Measurements from ENCODE around the gene PRDX3.
A peak's percentile ranks its signal among the peaks of the same experiment; 100 is the strongest.
"Not testable (repeated sequence)": the region's sequence is repeated elsewhere in the genome, so short reads cannot be mapped to it uniquely, and the experiment has no call there.

Gene PRDX3

DNA sequence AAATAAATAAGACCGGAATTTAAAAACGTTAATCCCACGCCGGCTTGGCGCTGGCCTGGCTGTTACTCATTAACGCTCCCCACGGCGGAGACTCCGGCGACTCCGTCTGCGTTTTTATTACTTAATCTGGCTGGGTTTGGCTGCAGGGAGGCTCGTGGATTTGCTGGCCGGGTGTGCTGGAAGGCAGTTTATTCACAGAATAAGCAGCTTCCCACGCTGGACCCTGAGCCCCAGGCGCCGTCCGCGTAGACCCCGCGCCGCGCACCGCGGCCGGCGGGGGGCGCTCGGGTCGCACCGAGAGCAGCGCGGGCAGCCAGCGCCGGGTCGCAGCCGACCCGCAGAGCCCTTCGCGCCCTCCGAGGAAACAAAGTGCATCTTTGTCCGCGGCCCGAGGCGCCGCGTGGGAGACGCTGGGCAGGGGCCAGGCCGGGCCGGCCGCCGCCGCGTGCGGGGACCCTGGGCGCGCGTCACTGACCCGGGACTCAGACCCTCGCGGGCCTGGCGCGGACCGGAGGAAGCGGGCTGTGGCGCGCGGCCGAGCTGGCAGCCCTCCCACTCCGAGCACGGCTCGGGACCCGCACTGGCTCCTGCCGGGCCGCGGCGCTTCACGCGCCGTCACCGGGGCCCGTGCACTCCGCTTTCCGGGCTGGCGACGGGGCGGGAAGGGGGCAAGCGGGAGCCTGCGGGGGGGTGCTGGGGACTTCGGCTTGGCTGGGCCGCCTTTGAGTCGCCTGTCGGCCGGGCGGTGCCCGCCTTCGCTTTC lies 28.2 kb upstream of the PRDX3 start:
- peak; percentile 55 for DNase-seq (ENCODE audit: low spot score)

DNA sequence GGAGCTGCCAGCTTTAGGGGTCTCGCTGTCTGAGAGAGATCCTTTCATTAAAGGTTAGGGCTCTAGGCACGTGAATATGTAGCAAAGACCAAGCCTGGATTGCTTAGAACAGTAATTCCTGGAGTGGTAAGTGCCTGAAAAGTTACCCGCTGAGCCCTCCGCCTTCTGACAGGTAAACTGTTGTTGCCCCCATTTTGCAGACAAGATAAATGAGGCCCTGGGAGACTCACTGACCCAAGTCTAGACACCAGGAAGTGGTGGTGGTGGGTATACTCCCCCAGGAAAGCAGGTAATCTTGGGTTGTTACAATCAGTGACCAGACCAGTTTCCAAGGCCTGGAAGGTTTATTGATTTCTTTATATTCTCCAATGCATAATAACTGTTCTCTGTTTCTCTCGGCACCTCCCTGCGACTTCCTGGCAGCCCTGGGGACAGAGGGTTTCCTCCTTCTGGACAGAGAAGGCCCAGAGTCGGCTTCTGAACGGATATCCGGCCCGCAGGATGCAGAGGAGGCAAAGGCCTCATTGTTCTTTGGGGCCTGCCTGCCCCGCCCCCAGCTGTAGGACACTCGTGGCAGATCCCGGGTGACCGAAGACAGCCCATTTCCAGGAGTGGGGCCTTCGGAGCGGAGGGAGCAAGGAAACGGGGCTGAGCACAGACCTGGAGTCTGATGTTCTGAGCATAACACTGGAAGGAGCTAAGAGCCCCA lies 27.4 kb upstream of the PRDX3 start:
- peak; percentile 53 for DNase-seq (ENCODE audit: low spot score)

DNA sequence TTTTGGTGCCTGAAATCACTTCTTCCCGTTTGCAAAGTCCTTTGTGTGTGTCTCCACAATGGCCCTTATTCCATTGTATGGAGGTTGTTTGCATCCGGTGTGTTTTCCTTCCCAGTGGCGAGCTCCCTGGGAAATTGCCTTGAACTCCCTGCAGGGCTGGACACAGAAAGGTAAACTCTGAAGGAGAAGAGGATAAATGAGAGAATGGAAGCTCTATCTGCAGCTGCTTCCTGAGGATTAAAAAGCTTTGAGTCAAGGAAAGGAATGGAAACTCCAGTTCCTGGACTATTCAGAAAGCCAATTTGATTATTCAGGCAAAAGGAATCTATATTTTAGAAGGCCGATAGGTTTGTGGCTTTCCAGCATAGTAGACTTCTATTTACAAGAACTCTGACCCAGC lies 24.4 kb upstream of the PRDX3 start:
- no peak for DNase-seq (ENCODE audit: low spot score)

DNA sequence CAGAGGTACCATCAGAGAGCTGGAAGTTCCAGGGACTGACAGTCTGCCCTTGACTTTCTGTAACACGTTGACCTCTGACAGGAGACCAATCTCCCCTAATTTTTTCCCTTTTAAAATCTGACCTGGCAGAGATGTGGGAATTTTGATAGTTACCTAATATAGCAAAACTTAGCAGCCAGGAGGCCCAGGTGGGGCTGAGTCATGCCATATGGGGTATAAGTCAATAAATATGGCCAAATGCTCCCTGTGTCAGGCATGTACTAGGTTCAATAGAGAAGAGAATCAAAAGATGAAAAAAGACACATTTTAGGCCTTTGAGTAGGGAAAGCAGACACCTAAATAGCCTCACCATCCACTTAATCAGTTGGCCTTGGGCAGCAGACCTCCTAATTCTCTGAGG lies 22.6 kb upstream of the PRDX3 start:
- no peak for DNase-seq (ENCODE audit: low spot score)

DNA sequence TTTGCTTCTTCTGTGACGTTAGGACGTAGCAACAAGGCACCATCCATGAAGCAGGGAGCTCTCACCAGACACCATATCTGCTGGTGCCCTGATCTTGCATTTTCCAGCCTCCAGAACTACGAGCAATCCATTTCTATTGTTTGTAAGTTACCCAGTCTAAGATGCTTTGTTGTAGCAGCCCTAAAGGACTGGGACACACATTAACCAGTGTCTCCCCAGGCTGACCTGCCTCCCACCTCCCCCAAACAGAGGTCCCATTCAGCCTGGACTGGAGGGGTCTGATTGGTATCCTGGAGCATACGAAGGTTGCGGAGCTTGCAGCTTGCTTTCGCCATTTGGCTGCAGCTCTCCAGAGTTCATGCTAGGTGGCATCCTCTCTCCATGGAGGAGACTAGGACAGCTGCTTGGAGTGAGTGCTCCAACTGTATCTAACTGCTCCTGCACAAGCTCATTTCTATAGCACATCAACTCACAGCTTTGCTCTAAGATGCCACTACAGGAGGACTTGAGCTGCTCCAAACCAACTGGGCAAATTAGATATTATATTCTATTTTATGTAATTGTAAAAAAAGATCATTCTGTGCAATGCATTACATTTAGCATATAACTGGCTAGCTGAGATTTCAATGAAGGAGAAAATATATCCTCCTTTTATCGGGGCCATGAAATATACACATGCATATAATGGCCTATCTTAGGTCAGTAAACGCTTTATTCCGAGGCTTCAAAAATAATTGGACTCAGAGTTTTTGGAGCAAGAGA lies 20.8 kb upstream of the PRDX3 start:
- peak; percentile 43 for DNase-seq (ENCODE audit: low spot score)

DNA sequence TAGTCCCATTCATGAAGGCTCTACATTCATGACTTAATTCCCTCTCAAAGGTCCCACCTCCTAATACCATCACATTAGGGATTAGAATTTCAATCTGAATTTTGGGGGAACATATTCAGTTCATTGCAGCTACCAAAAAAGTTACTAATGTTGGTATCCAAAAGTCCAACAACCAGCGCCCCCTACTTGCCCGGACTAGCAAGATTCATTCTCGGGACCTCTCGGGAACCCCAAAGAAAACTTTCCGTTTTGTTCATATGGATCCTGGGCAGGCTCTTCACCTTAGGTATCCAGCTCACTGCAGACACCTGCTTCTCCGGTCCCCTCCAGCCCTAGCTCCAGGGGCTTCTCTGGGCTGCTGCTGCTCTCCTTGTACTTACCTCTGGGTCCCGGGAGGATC lies 19.8 kb upstream of the PRDX3 start:
- DNase-seq (ENCODE audit: low spot score) = no peak

DNA sequence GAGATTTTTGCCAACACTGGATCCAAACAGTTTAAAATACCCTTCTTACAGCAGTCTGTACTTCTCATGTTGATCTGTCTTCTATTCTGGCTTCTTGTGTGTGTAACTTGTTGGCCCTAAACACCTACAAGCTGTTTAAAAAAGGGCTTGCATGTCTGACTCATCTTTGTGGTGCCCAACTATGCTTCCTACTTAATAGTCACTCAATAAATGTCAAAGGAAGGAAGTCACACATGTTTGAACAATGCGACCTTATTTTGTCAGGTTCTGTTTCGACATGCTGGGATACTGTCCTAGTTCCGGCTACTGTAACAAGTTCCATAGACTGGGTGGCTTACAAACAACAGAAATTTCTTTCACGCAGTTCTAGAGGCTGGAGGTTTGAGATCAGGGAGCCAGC lies 19.3 kb upstream of the PRDX3 start:
- no peak for DNase-seq (ENCODE audit: low spot score)

DNA sequence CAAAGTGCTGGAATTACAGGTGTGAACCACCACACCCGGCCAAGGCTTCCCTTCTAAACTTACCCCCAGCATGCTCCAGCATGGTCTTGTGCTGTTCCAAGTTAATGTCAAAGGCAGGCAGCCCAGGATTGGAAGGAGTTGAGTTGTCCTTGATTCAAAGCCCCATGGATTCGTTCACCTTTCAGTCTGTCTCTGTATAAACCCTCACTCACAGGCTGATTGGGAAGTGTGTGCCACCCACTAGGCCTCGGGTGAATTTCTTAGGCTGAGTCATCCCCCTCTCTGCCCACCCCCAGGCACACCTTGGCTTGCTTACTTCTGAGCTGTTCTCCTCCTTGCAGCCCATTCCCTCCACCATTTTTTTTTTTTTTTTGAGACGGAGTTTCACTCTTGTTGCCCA lies 13.3 kb upstream of the PRDX3 start:
- no peak for DNase-seq (ENCODE audit: low spot score)

DNA sequence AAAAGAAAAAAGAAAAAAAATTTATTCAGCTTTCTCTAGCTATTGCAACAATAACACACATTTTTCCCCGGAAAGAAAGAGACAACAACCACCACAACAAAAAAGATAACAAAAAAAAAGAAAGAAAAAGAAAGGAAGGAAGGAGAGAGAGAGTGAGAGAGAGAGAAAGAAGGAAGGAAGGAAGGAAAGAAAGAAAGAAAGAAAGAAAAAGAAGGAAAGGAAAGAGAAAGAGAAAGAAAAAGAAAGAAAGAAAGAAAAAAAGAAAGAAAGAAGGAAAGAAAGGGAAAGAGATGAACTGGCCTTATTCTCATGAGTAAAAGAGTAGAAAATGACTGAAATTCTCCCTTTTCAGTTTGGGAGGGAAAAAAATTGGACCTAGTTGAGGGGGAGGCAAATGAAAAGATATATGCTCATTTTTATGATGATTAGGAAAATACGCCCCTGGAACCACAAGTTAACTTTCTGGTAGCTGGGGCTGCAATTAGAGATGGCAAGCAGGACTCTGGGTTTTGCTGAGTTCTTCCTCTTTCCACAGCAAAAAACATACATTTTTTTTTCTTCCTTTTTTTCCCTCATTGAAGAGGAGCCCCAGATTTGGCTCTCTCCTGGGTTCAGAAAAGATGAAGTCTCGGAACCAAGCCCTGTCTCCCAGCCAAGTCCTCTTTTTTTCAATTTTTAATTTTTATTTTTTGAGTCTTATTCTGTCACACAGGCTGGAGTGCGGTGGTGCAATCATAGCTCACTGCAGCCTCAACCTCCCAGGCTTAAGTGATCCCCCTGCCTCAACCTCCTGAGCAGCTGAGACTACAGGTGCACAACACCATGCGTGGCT lies 12.6 kb upstream of the PRDX3 start:
- no peak for DNase-seq (ENCODE audit: low spot score)

DNA sequence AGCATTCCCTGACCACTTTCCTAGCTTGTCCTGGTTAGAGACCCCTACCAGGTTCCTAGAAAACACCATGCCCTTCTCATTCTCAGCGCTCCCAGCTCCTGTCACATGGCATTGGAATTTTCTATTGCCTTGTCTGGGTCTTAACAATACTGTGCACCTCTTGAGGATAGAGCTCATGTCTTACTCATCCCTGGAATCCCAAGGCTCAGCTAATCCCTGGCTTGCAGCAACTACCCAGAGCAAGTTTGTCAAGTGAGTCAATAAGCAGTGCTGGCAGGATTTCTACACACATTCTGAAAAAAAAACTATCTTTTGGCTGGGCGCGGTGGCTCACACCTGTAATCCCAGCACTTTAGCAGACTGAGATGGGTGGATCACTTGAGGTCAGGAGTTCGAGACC lies 11.7 kb upstream of the PRDX3 start:
- DNase-seq (ENCODE audit: low spot score) = no peak

DNA sequence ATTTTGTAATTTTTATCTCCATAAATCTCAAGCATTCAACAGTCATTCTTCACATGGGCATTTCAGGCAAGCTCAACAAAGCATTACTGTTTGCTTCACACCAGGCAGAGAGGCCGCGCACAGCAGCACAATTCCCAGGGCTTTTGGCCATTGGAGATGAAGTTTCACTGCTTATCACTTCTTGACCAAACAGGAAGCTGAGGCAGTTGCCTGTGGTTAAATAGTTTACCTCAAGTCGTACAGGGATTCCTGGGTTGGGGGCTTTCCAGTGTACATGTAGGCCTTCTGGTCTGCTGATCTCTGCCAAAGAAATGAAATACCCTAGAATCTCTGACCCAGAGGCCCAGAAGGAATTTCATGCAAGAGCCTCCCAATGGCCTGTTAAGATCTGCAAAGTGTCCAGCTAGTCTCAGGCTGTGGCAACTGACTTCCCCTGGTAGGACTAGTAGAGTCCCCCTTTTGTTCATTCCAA lies 11.2 kb upstream of the PRDX3 start:
- no peak for DNase-seq (ENCODE audit: low spot score)

DNA sequence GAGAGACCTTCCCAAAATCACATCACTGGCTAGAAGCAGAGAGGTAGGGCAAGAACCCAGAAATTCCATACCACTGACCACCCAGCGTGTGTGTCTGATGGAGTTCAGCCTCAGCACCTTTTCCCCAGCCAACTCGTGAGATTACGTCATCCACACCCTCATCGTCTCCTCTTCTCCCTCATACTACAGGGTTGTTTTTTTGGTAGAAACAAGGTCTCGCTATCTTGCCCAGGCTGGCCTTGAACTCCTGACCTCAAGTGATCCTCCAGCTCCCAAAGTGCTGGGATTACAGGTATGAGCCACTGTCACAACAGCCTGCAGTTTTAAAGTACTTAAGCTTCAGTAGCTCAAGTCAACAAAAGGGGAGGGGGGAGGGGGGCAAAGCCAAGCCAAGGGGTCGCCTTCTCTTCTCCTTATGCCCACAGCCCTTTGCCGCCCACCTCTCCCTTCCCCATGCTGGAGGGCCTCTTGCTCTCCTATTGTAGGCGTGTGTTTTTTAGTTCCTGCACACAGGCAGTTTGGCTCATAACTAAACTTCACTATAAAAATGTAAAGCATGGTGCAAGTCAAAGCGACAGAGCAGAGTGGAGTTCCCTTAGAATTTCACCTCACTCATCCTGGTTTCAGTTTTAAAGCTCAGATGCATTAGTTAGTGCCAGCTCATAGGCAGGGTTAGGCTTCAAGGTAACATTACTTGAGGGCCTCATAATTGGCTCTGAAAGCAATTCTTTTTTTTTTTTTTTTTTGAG lies 5.2 kb upstream of the PRDX3 start:
- DNase-seq (ENCODE audit: low spot score) = no peak

DNA sequence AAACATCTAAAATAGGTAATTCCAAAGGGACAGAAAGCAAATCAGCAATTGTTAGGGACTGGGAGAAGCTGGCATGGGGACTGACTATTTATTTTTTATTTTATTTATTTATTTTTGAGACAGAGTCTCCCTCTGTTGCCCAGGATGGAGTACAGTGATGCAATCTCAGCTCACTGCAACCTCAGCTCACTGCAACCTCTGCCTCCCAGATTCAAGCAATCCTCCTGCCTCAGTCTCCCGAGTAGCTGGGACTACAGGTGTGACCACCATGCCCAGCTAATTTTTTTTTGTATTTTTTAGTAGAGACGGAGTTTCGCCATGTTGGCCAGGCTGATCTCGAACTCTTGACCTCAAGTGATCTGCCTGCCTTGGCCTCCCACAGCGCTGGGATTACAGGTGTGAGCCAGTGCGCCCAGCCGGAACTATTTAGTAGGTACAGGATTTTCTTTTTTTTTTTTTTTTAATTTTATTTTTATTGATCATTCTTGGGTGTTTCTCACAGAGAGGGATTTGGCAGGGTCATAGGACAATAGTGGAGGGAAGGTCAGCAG lies 2.3 kb upstream of the PRDX3 start:
- DNase-seq (ENCODE audit: low spot score) = not testable (repeated sequence)

DNA sequence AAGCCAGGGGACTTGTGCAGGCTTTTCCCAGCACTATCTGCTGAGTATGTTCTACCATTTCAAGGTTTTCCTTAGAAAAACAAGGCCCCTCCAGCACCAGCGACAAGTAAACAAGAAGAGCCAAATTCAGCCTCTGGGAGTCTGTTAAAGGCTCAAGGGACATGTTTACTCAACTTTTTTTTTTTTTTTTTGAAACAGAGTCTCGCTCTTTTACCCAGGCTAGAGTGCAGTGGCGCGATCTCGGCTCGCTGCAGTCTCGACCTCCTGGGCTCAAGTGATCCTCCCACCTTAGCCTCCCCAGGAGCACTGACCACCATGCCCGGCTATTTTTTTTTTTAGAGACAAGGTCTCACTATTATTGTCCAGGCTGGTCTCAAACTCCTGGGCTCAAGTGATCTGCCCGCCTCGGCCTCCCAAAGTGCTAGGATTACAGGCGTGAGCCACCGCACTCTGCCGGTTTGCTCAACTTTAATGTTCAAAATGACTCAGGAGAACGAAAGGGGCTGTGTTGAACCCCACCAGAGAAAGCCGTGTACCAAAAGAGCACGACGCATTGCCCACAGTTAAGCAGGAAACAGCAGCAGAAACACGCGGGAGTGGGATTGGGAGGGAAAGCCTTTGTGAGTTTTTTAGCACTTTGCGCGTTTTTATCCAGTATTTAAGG lies 772 bp downstream of the PRDX3 start:
- no peak for DNase-seq (ENCODE audit: low spot score)

DNA sequence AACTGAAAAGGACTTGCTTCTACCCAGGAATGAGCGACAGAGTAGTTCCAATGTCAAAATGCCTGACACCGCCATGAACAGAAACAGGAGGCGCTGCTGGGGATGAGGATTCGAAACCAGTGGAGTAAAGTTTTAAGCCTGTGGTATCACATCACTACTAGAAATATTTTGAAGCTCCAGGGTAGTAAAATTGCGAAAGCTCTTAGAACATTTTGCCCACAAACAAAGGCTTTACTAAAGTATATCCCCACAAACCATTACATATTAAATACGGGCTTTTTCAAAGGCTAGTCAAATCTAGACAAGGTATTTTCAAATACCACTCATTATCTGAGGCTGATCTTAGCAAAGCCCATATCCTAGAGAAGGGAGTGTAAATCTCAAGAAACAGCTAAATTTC lies 2.4 kb downstream of the PRDX3 start:
- DNase-seq (ENCODE audit: low spot score) = no peak

DNA sequence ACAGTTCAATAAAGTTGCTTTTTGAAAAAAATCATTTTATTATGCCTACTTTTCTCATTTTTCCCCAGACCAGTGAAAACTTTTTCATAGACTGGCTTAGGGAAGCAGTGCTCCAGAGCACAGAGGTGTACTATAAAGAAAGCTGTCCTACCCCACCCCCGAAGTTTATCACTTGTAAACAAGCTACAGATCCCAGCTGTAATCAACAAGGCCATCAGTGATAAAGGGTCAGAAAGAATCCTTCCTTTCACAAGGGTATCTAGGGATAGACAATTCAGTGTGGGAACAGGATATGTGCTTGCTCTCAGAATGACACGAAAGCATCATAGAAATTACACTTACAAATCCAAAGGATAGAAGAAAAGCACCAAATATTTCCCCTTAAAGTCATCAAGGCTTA lies 4.5 kb downstream of the PRDX3 start:
- DNase-seq (ENCODE audit: low spot score) = no peak

DNA sequence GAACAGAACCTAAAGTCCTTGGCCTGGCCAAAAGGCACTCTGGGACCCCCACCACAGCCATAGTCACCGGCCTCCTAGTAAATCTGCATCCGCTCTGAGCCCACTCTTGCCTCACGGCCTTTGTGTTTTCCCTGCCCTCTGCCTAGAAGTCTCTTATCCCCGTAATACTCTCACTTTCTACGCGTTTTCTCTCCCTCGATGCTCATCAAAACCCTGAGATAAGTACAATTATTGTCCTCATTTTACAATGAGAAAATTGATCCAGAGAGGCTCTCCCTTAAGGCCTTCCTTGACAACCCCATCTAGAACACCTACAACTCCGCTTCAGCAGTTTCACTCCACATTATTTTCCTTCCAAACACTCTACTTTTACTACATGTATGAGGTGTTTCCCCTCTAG lies 11.6 kb downstream of the PRDX3 start:
- DNase-seq (ENCODE audit: low spot score) = no peak

DNA sequence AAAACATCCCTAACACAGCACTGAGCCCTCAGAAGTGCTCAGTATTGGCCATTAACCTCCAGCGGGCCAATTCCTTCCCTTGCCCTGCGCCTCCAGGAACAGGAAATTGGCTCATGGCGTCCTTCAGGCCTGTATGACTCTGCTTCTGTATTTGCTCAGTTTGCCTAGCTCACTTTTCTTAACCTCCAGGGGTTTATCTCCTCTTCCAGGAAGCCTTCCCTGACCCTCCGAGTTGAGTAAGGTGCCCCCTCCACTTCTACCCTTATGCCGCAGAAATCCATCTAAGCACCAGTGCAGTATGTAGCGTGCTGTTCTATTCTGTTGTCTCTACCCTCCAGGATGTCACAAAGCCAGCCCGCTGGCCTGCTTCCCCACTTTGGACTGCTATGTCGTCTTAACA lies 12.0 kb downstream of the PRDX3 start:
- DNase-seq (ENCODE audit: low spot score) = no peak

DNA sequence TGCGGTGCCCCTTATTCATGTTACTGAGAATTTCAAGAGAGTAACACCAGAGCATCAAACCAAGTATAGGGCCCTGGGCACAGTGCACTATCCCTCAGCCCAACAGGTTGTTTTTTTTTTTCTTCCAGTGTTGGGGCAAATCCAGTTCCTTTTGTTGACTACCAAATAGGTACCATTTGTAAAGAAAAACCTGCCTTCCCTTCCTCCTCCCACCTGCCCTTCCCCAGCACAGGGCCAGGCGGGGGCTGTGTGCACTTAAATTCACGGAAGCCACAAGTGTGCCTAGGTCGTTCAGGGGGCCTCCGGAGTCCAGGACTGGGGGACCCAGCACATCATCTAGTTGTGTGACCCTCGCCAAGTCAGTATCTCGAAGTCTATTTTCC lies 12.5 kb downstream of the PRDX3 start:
- no peak for DNase-seq (ENCODE audit: low spot score)
